B cell (primary cell): ENCODE measurements around the gene STAMBP. TPM values are rescaled to one million over a fixed set of nuclear protein-coding genes. Genes with fewer than 3 reads are reported as not detected.

Experiments used
- ATAC-seq: fragments of 200-7000 bp; cut with Tn5 transposase; one replicate; pipeline ENCODE4 v1.10.0; 2021; ENCODE audit warnings: low read depth, mild to moderate bottlenecking, moderate number of reproducible peaks, moderate library complexity
- CTCF ChIA-PET: fragments of 350-600 bp; sonication (Branson Sonifier 250); formaldehyde crosslinking; loops from one replicate; lab custom pipeline; 2021; ENCODE audit warnings: antibody characterized with exemption, inconsistent platforms; lab: Charles Lee
- POLR2A ChIA-PET: fragments of 350-600 bp; sonication (Branson Sonifier 250); formaldehyde crosslinking; loops from one replicate; lab custom pipeline; 2021; ENCODE audit warnings: antibody characterized with exemption; lab: Charles Lee
- DNase-seq: peaks from one replicate; pipeline ENCODE4 v3.0.0; 2013
- H2AFZ ChIP-seq: 2 replicates; pipeline ENCODE4 v1.6.1; 2012; ENCODE audit warnings: mild to moderate bottlenecking, low read depth, low read length; ENCODE audit not compliant: insufficient read depth, poor library complexity, severe bottlenecking
- H3K27ac ChIP-seq, 2 donors: 1 replicate in 1 of 2; 2 replicates in 1 of 2; pipeline ENCODE4 v1.5.1; 2012 to 2013; ENCODE audit warnings: low read length in 2 of 2, mild to moderate bottlenecking in 2 of 2, moderate library complexity in 1 of 2
- H3K27me3 ChIP-seq, 4 experiments: fragments of 200-600 bp in 1 of 4; sonication (generic) in 1 of 4; replicated peaks in 1 of 4; 1 replicate in 2 of 4; 2 replicates in 2 of 4; pipeline versions ENCODE4 v1.6.1 to v1.7.0; 2013 to 2016; ENCODE audit warnings: low read length in 3 of 4, mild to moderate bottlenecking in 2 of 4, mixed read lengths in 1 of 4, moderate library complexity in 1 of 4; ENCODE audit not compliant: insufficient read depth in 4 of 4, control insufficient read depth in 3 of 4; ENCODE audit errors: control extremely low read depth in 1 of 4
- H3K36me3 ChIP-seq, 2 experiments: replicated peaks in 1 of 2; 1 replicate in 1 of 2; 2 replicates in 1 of 2; pipeline versions ENCODE4 v1.6.1 to v1.7.1; 2013; ENCODE audit warnings: low read length in 1 of 2; ENCODE audit not compliant: insufficient read depth in 2 of 2, control insufficient read depth in 1 of 2; ENCODE audit errors: control extremely low read depth in 1 of 2, extremely low read depth in 1 of 2
- H3K4me1 ChIP-seq, 2 donors: fragments of 200-600 bp in 1 of 2; sonication (generic) in 1 of 2; 1 replicate in 1 of 2; 2 replicates in 1 of 2; pipeline versions ENCODE4 v1.5.1 to v1.6.1; 2013 to 2017; ENCODE audit warnings: low read length in 2 of 2; ENCODE audit not compliant: control insufficient read depth in 2 of 2, insufficient read depth in 2 of 2
- H3K4me2 ChIP-seq: replicated peaks from 2 replicates; pipeline ENCODE3; 2012; ENCODE audit warnings: mild to moderate bottlenecking, low read depth, low read length; ENCODE audit not compliant: poor library complexity, severe bottlenecking
- H3K4me3 ChIP-seq, 5 experiments: fragments of 200-600 bp in 1 of 5; sonication (generic) in 1 of 5; 1 replicate in 3 of 5; 2 replicates in 2 of 5; pipeline versions ENCODE4 v1.5.1 to v1.7.0; 2011 to 2016; ENCODE audit warnings: low read length in 4 of 5, mild to moderate bottlenecking in 4 of 5, low read depth in 2 of 5, control low read depth in 1 of 5, moderate library complexity in 1 of 5; ENCODE audit not compliant: insufficient read depth in 1 of 5; ENCODE audit errors: control extremely low read depth in 1 of 5, extremely low read depth in 1 of 5
- H3K79me2 ChIP-seq: fragments of 200-600 bp; sonication (generic); one replicate; pipeline ENCODE4 v1.6.0; 2016; ENCODE audit warnings: low read length; ENCODE audit not compliant: control insufficient read depth, insufficient read depth
- H3K9ac ChIP-seq: fragments of 200-600 bp; sonication (generic); 2 replicates; pipeline ENCODE4 v1.6.1; 2017; ENCODE audit warnings: mild to moderate bottlenecking, low read length, moderate library complexity
- H3K9me3 ChIP-seq, 3 donors: one replicate each; pipeline versions ENCODE4 v1.6.1 to v1.7.1; 2013; ENCODE audit warnings: low read length in 2 of 3; ENCODE audit not compliant: control insufficient read depth in 2 of 3, insufficient read depth in 1 of 3; ENCODE audit errors: control extremely low read depth in 1 of 3
- H4K20me1 ChIP-seq: 2 replicates; pipeline ENCODE4 v1.6.0; 2012; ENCODE audit warnings: mild to moderate bottlenecking, low read length; ENCODE audit not compliant: insufficient read depth, control insufficient read depth, poor library complexity, severe bottlenecking
- H3K27ac Mint-ChIP-seq: one replicate; pipeline ENCODE4 v1.8.0; 2021; ENCODE audit warnings: mixed read lengths
- H3K27me3 Mint-ChIP-seq: one replicate; pipeline ENCODE4 v1.8.0; 2021; ENCODE audit warnings: mixed read lengths
- H3K4me1 Mint-ChIP-seq: one replicate; pipeline ENCODE4 v1.8.0; 2021; ENCODE audit warnings: mixed read lengths
- H3K4me3 Mint-ChIP-seq: one replicate; pipeline ENCODE4 v1.8.0; 2021; ENCODE audit warnings: mixed read lengths
- H3K9me3 Mint-ChIP-seq: one replicate; pipeline ENCODE4 v1.8.0; 2022; ENCODE audit warnings: mixed read lengths; ENCODE audit not compliant: insufficient read depth
- CTCF ChIP-seq: fragments of 200-600 bp; IDR thresholded peaks from one replicate; pipeline ENCODE4 v1.8.0; 2022; ENCODE audit warnings: antibody characterized with exemption, mild to moderate bottlenecking
- EZH2 ChIP-seq: IDR thresholded peaks from 2 replicates; pipeline ENCODE4 v1.6.1; 2012; ENCODE audit warnings: borderline replicate concordance, low read depth, mild to moderate bottlenecking, moderate library complexity, low read length; ENCODE audit not compliant: insufficient read depth, poor library complexity, severe bottlenecking
- WGBS: methylation state at CpG from one replicate; pipeline ENCODE4 v1.1.5; 2013; ENCODE audit warnings: missing lambda C conversion rate; ENCODE audit not compliant: insufficient coverage; 5-methylcytosine and 5-hydroxymethylcytosine counted together
- intact Hi-C: fragments of 100-400 bp; cut with micrococcal nuclease; formaldehyde crosslinking; loops from one replicate; pipeline ENCODE4 v1.10.0; 2022
- polyA plus RNA-seq: library from polyadenylated mRNA; depleted of rRNA; stranded (reverse); fragments of >200 nt; gene quantifications from 2 replicates; pipeline ENCODE4 v1.2.3, GENCODE V29; 2012
- total RNA-seq, 2 donors: library from RNA; stranded (reverse); fragments of 120-200 nt in 1 of 2; gene quantifications; 1 replicate in 1 of 2; 2 replicates in 1 of 2; pipeline versions ENCODE4 v1.2.3 to v1.2.4, GENCODE V29; 2013 to 2022

STAMBP gene
- total and polyA plus RNA-seq, 2 donors (not counting 1 experiment from before 2014, with no cell fraction given) = 21.8 to 32.5 TPM

DNA sequence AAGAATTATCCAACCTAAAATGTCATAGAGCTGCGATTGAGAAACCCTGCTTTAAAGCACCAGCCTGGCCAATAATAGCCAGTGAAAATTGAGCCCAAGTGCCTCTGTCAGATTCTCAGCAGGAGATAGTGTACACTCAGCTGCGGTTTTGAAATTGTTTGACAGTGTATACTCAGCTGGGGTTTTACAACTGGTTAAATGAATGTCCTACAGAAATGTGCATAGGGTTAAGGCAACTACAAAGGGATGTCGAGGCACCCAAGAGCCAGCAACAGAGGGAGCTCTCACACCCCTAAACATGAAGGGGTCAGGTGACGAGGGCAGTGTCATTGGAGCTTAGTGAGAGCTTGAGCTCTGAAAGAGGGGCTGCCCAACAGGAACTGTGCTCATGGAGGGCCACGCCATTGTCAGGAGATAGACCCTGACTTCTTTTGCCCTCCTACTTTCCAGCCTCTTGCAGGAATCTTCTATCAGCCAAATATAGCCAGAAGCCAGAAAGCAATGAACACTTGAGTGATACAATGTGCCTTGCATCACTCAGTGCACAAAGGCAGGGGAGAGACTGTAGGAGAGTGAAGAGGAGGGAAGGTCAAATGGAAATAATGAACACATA is 79.2 kb downstream of the STAMBP start:
- Histone ChIP-seq H3K4me1 (peaks cover 0 to 2% of the 10 kb centered on the region in 2 donors), H3K9ac (no peak overlapping the region), H3K9me3 (no peaks in the 10 kb centered on the region), H3K27me3 (no peaks in the 10 kb centered on the region), H2AFZ (peak overlapping the region; percentile 27), H3K79me2 (no peaks in the 10 kb centered on the region), H3K4me3 (no peak overlapping the region), H3K4me2 (no peak overlapping the region), H3K27ac (no peak overlapping the region), H3K36me3 (no peaks in the 10 kb centered on the region), H4K20me1 (no peaks in the 10 kb centered on the region)
- Mint-ChIP-seq H3K4me1 (peaks cover 2% of the 10 kb centered on the region), H3K4me3 (no peak overlapping the region), H3K27me3 (no peaks in the 10 kb centered on the region), H3K9me3 (no peaks in the 10 kb centered on the region), H3K27ac (no peak overlapping the region)
- ATAC-seq (peak; percentile 81), DNase-seq (peak; percentile 71)
- WGBS = 58% methylated on average over 4 of the region's 5 CpGs
- CTCF ChIA-PET = interaction anchor here (0.6 to 2.1 kb wide), 34 partner anchors 9 to 427 kb away, joined by 3 to 28 read pairs (median 4); partner anchors contain the start of genes BOLA3 and MTHFD2
- POLR2A ChIA-PET = interaction anchor here (0.6 to 1.5 kb wide), 2 partner anchors 29 to 293 kb away, joined by 3 read pairs; no protein-coding TSS in a partner anchor
- TF ChIP-seq CTCF (peak; percentile 54), EZH2 (no peak)
- intact Hi-C loops = loop anchor here (1.0 to 5.0 kb wide), 6 partner anchors 34 to 243 kb away; partner anchors contain the start of gene BOLA3
